K562 (cell line): Measurements from ENCODE around the gene SIRPB2. TPM values are rescaled to one million over a fixed set of nuclear protein-coding genes. Genes with fewer than 3 reads are reported as not detected.
A peak's percentile ranks its signal among the peaks of the same experiment; 100 is the strongest.

Experiments
- ATAC-seq: fragments of 200-7000 bp; cut with Tn5 transposase; 3 replicates; pipeline ENCODE4 v1.9.1; 2020; ENCODE audit warnings: moderate library complexity
- BruUV-seq: library from RNA; stranded (reverse); fragments of 400-500 nt; replicated peaks from 2 replicates; lab custom pipeline; 2021; lab: Mats Ljungman, UMichigan
- CTCF ChIA-PET: fragments of 300-600 bp; formaldehyde crosslinking; extraction: SDS; loops from one replicate; lab custom pipeline; 2021; ENCODE audit warnings: low intra/inter-chr PET ratio; lab: Yijun Ruan, JAX
- POLR2A ChIA-PET: fragments of 300-600, 350-650 bp; sonication (Branson Sonifier 250); formaldehyde crosslinking; extraction: SDS; loops from one replicate; lab custom pipeline; 2021; ENCODE audit warnings: antibody characterized with exemption, inconsistent platforms; lab: Yijun Ruan, JAX
- DNase-seq, 4 experiments: peaks; one replicate each; pipeline versions ENCODE4 v3.0.0 to v3.0.0-alpha.2; 2011 to 2018; ENCODE audit warnings: low spot score in 3 of 4, mixed read lengths in 3 of 4; ENCODE audit errors: extremely low read depth in 1 of 4
- FAIRE-seq: peaks from 2 replicates; lab custom pipeline; 2011; peaks lifted over from hg19 to GRCh38; lab: Jason Lieb, UNC
- H2AFZ ChIP-seq: 2 replicates; pipeline ENCODE4 v1.6.0; 2011; ENCODE audit warnings: low read depth, low read length, control low read depth, inconsistent platforms
- H3K27ac ChIP-seq: fragments of 200-600 bp; 3 replicates; pipeline ENCODE4 v1.8.0; 2011; ENCODE audit warnings: low read depth, mild to moderate bottlenecking, control low read depth, inconsistent platforms, low read length, moderate library complexity, mixed read lengths; ENCODE audit errors: extremely low read depth
- H3K27me3 ChIP-seq, 2 experiments: fragments of 300-600 bp in 1 of 2; 2 replicates in 1 of 2; 3 replicates in 1 of 2; pipeline versions ENCODE4 v1.6.0 to v1.8.0; 2011; ENCODE audit warnings: inconsistent platforms in 2 of 2, low read length in 2 of 2, mild to moderate bottlenecking in 1 of 2, mixed read lengths in 1 of 2, moderate library complexity in 1 of 2; ENCODE audit not compliant: control insufficient read depth in 2 of 2, insufficient read depth in 2 of 2
- H3K36me3 ChIP-seq: fragments of 300-600 bp; 3 replicates; pipeline ENCODE4 v1.8.0; 2011; ENCODE audit warnings: mild to moderate bottlenecking, low read length, inconsistent platforms; ENCODE audit not compliant: control insufficient read depth, insufficient read depth
- H3K4me1 ChIP-seq, 2 experiments: fragments of 200-600 bp in 1 of 2; replicated peaks in 1 of 2; 2 replicates in 1 of 2; 3 replicates in 1 of 2; pipeline versions ENCODE4 v1.5.1 to v1.8.0; 2011; ENCODE audit warnings: inconsistent platforms in 2 of 2, low read length in 2 of 2, mild to moderate bottlenecking in 1 of 2, mixed read lengths in 1 of 2, moderate library complexity in 1 of 2; ENCODE audit not compliant: control insufficient read depth in 2 of 2, insufficient read depth in 2 of 2
- H3K4me2 ChIP-seq: 2 replicates; pipeline ENCODE4 v1.6.1; 2011; ENCODE audit warnings: low read length, control low read depth, inconsistent platforms, mixed read lengths; ENCODE audit not compliant: insufficient read depth
- H3K4me3 ChIP-seq: fragments of 200-600 bp; sonication (generic), shearing (Covaris generic); 2 replicates; pipeline ENCODE4 v1.5.1; 2016; ENCODE audit warnings: control low read depth, inconsistent platforms
- H3K79me2 ChIP-seq: fragments of 200-600 bp; 3 replicates; pipeline ENCODE4 v1.8.0; 2011; ENCODE audit warnings: low read length, inconsistent platforms; ENCODE audit not compliant: control insufficient read depth, insufficient read depth
- H3K9ac ChIP-seq, 2 experiments: 2 replicates each; pipeline versions ENCODE4 v1.6.0 to v1.6.1; 2011; ENCODE audit warnings: low read depth in 2 of 2, low read length in 2 of 2, control low read depth in 1 of 2, inconsistent platforms in 1 of 2, mild to moderate bottlenecking in 1 of 2, mixed read lengths in 1 of 2; ENCODE audit not compliant: insufficient read depth in 1 of 2
- H3K9me1 ChIP-seq: one replicate; pipeline ENCODE4 v1.6.0; 2011; ENCODE audit warnings: inconsistent platforms, mild to moderate bottlenecking, low read length, moderate library complexity; ENCODE audit not compliant: control insufficient read depth, insufficient read depth
- H3K9me3 ChIP-seq: replicated peaks from 2 replicates; pipeline ENCODE4 v1.5.1; 2011; ENCODE audit warnings: low read depth, low read length, inconsistent platforms; ENCODE audit not compliant: control insufficient read depth, insufficient read depth
- H4K20me1 ChIP-seq: replicated peaks from 2 replicates; pipeline ENCODE4 v1.6.1; 2011; ENCODE audit warnings: low read length, inconsistent platforms, mixed read lengths; ENCODE audit not compliant: control insufficient read depth, insufficient read depth
- ATF3 ChIP-seq, 2 experiments: fragments of 450-650 bp in 1 of 2; sonication (generic) in 1 of 2; formaldehyde crosslinking in 1 of 2; IDR thresholded peaks in 1 of 2; conservative IDR thresholded peaks in 1 of 2; 2 replicates each; pipeline versions ENCODE4 v1.6.1 to v1.8.1; 2016 to 2023; ENCODE audit warnings: mild to moderate bottlenecking in 2 of 2, moderate library complexity in 2 of 2, inconsistent platforms in 1 of 2, missing genetic modification reagents in 1 of 2
- C11orf30 ChIP-seq: fragments of 450-650 bp; IDR thresholded peaks from 2 replicates; pipeline ENCODE4 v1.6.1; 2016; ENCODE audit warnings: low read depth, mild to moderate bottlenecking
- CEBPG ChIP-seq, 3 experiments: fragments of 200-800 bp in 1 of 3; sonication (Bioruptor generic) in 1 of 3; sonication (generic) in 1 of 3; formaldehyde crosslinking in 1 of 3; IDR thresholded peaks in 2 of 3; conservative IDR thresholded peaks in 1 of 3; 2 replicates each; pipeline versions ENCODE4 v1.6.1 to v1.8.0; 2016 to 2022; ENCODE audit warnings: missing compliant biosample characterization in 2 of 3, missing genetic modification characterization in 2 of 3, mild to moderate bottlenecking in 1 of 3, missing genetic modification reagents in 1 of 3
- EGR1 ChIP-seq: fragments of 450-650 bp; conservative IDR thresholded peaks from 2 replicates; pipeline ENCODE4 v1.6.1; 2017; ENCODE audit warnings: mild to moderate bottlenecking
- HLTF ChIP-seq: fragments of 450-650 bp; IDR thresholded peaks from 2 replicates; pipeline ENCODE4 v1.6.1; 2016
- HMBOX1 ChIP-seq: sonication (generic); IDR thresholded peaks from 2 replicates; pipeline ENCODE4 v1.6.1; 2016
- NEUROD1 ChIP-seq: fragments of 150-350 bp; IDR thresholded peaks from 2 replicates; pipeline ENCODE4 v1.6.1; 2014; ENCODE audit warnings: borderline replicate concordance, low read length, low read depth; ENCODE audit not compliant: partially characterized antibody
- NR4A1 ChIP-seq, 2 experiments: fragments of 250-450 bp in 1 of 2; fragments of 450-650 bp in 1 of 2; sonication (Bioruptor Pico) in 1 of 2; IDR thresholded peaks; 2 replicates each; pipeline versions ENCODE4 v1.4.0 to v1.6.1; 2016 to 2020; ENCODE audit warnings: mild to moderate bottlenecking in 2 of 2, missing compliant biosample characterization in 1 of 2, missing genetic modification characterization in 1 of 2, moderate library complexity in 1 of 2
- TGIF2 ChIP-seq: sonication (generic); formaldehyde crosslinking; IDR thresholded peaks from 2 replicates; pipeline ENCODE4 v1.8.1; 2022; ENCODE audit warnings: mild to moderate bottlenecking, missing genetic modification reagents, moderate library complexity
- ZFP36 ChIP-seq: fragments of 150-350 bp; IDR thresholded peaks from 2 replicates; pipeline ENCODE4 v1.6.1; 2018; ENCODE audit warnings: low read length, low read depth; ENCODE audit not compliant: partially characterized antibody
- ZNF175 ChIP-seq: fragments of 200-800 bp; sonication (Bioruptor generic); IDR thresholded peaks from 2 replicates; pipeline ENCODE4 v1.6.1; 2016; ENCODE audit warnings: low read depth, mild to moderate bottlenecking, missing genetic modification characterization, missing compliant biosample characterization
- ZNF589 ChIP-seq: fragments of 200-800 bp; sonication (Bioruptor generic); IDR thresholded peaks from 2 replicates; pipeline ENCODE4 v1.6.1; 2016; ENCODE audit warnings: low read depth, missing genetic modification characterization, missing compliant biosample characterization
- WGBS: fragments of 100-300 bp; shearing (Covaris generic); methylation state at CpG from one replicate; pipeline ENCODE4 v1.1.6; 2016; ENCODE audit warnings: low coverage, mixed read lengths; ENCODE audit not compliant: insufficient coverage; ENCODE audit errors: missing lambda C conversion rate; 5-methylcytosine and 5-hydroxymethylcytosine counted together
- in situ Hi-C: fragments of 300-500 bp; cut with MboI; formaldehyde crosslinking; loops from 4 replicates; pipeline ENCODE4 v1.15.0; 2018; ENCODE audit warnings: inconsistent platforms, mixed read lengths
- intact Hi-C: fragments of 100-400 bp; cut with micrococcal nuclease; formaldehyde crosslinking; loops from 2 replicates; pipeline ENCODE4 v1.14.2; 2022
- polyA plus RNA-seq, 8 experiments: library from polyadenylated mRNA; depleted of rRNA in 4 of 8; stranded (reverse) in 5 of 8; unstranded in 3 of 8; fragments of >200 nt; fragmentation: Nextera tagmentation in 2 of 8; fragmentation: Illumina TruSeq in 1 of 8; extraction: Ambion mirVana in 2 of 8; extraction: Trizol in 1 of 8; gene quantifications; 2 replicates each; pipeline versions ENCODE4 v1.2.1 to v1.2.3, GENCODE V29; 2011 to 2014; ENCODE audit warnings: inconsistent platforms in 1 of 8, missing spikeins in 1 of 8
- total RNA-seq, 7 experiments: library from RNA; depleted of rRNA in 6 of 7; stranded (reverse); fragments of >200 nt in 6 of 7; fragmentation: Illumina TruSeq in 2 of 7; extraction: Trizol in 2 of 7; gene quantifications; 2 replicates each; pipeline versions ENCODE4 v1.2.1 to v1.2.3, GENCODE V29; 2011 to 2021; ENCODE audit warnings: low replicate concordance in 1 of 7

Gene SIRPB2
- total and polyA plus RNA-seq, 9 of the 15 experiments (the other 6 are each of a cell fraction or from before 2014, with no cell fraction given): 0.07 TPM; not detected in 7

- ChIA-PET CTCF (no interaction called here), POLR2A (interaction anchor here (0.9 kb wide), 1 partner anchor 9 kb away, joined by 3 read pairs; no protein-coding TSS in a partner anchor)
- TF ChIP-seq NEUROD1 (no peak), ZFP36 (no peak), ZNF175 (CRISPR knock-in tag) (peak; percentile 66; the same call in 1 of the 2 replicates), HMBOX1 (no peak), CEBPG (CRISPR knock-in tag; IDR thresholded peaks at IDR 0.05) (no peak), CEBPG (tag; conservative IDR thresholded peaks at IDR 0.05 in 1 of 2, IDR thresholded peaks at IDR 0.05 in 1 of 2) (peak in 1 of 2 experiments; percentile 71; a peak in 1 of 4 replicates), C11orf30 (no peak), TGIF2 (no peak), NR4A1 (CRISPR knock-in tag; IDR thresholded peaks at IDR 0.05) (no peak), NR4A1 (tag; IDR thresholded peaks at IDR 0.05) (0 out of 2 replicates have a peak, but pooled peaks have one; percentile 56), ATF3 (IDR thresholded peaks at IDR 0.05) (peak; percentile 49; the same call in 1 of the 2 replicates), ATF3 (CRISPR knock-in tag; conservative IDR thresholded peaks at IDR 0.05) (no peak), HLTF (no peak), ZNF589 (CRISPR knock-in tag) (peak; percentile 52; the same call in 1 of the 2 replicates), EGR1 (peak; percentile 49)
- in situ Hi-C loops (no loop called here), intact Hi-C loops (no loop called here)
- H3K9me3 ChIP-seq: no peaks in the 10 kb centered on the region
- DNase-seq (no peak), FAIRE-seq (no peak), ATAC-seq (no peak)
- no peak overlapping the region for H3K27ac ChIP-seq
- no peak overlapping the region for H3K4me2 ChIP-seq
- H3K9ac ChIP-seq: no peak overlapping the region
- no peaks in the 10 kb centered on the region for H3K27me3 ChIP-seq
- no peaks in the 10 kb centered on the region for H3K36me3 ChIP-seq
- no peak overlapping the region for H2AFZ ChIP-seq
- no TSS peak for BruUV-seq
- no peaks in the 10 kb centered on the region for H3K79me2 ChIP-seq
- no peaks in the 10 kb centered on the region for H3K9me1 ChIP-seq
- WGBS: 91% methylated on average over 1 of the region's 1 CpG
- no peak overlapping the region for H3K4me3 ChIP-seq
- no peaks in the 10 kb centered on the region for H4K20me1 ChIP-seq
- peaks cover 2 to 30% of the 10 kb centered on the region in 2 experiments; a peak in 3 of 5 replicates for H3K4me1 ChIP-seq
Measured at GRCh38 chr20:1430004-1430451, 61.2 kb downstream of the SIRPB2 start.
